Thyroid gland (tissue), 4 donors: ENCODE measurements around the gene CRYZ. TPM values are rescaled to one million over a fixed set of nuclear protein-coding genes. Genes with fewer than 3 reads are reported as not detected.

Source experiments
- DNase-seq, 2 donors: peaks; one replicate each; pipeline ENCODE4 v3.0.0-alpha.2; 2019
- H3K27ac ChIP-seq, 3 donors: fragments of 200-600 bp; sonication (generic); 1 replicate in 2 of 3; 2 replicates in 1 of 3; pipeline ENCODE4 v1.5.1; 2016 to 2019; ENCODE audit warnings: mild to moderate bottlenecking in 1 of 3, moderate library complexity in 1 of 3
- H3K27me3 ChIP-seq: fragments of 200-600 bp; sonication (generic); one replicate; pipeline ENCODE4 v1.5.1; 2019
- H3K36me3 ChIP-seq, 2 donors: fragments of 200-600 bp; sonication (generic); one replicate each; pipeline ENCODE4 v1.5.1; 2016 to 2019
- H3K4me1 ChIP-seq, 2 donors: fragments of 200-600 bp; sonication (generic); one replicate each; pipeline ENCODE4 v1.5.1; 2017 to 2019
- H3K4me3 ChIP-seq, 3 donors: fragments of 200-600 bp; sonication (generic); replicated peaks in 1 of 3; 1 replicate in 2 of 3; 2 replicates in 1 of 3; pipeline ENCODE4 v1.5.1; 2016; ENCODE audit warnings: mild to moderate bottlenecking in 1 of 3
- H3K9me3 ChIP-seq: fragments of 200-600 bp; sonication (generic); one replicate; pipeline ENCODE4 v1.5.1; 2017
- POLR2A ChIP-seq, 2 donors: fragments of 450-650 bp; IDR thresholded peaks; one replicate each; pipeline ENCODE4 v1.6.1; 2017; ENCODE audit warnings: antibody characterized with exemption in 2 of 2, mild to moderate bottlenecking in 2 of 2, moderate library complexity in 1 of 2
- WGBS, 2 donors: methylation state at CpG; one replicate each; pipeline ENCODE4 v1.1.5; 2017; 5-methylcytosine and 5-hydroxymethylcytosine counted together
- intact Hi-C: fragments of 100-400 bp; cut with DNase I; formaldehyde crosslinking; loops from one replicate; pipeline ENCODE4 v1.15.1; 2023
- total RNA-seq, 4 donors: library from RNA; depleted of rRNA; stranded (reverse); fragments of >200 nt; gene quantifications; one replicate each; pipeline ENCODE4 v1.2.3, GENCODE V29; 2016
- TF ChIP-seq, protein P1 (sequence below), 6 experiments: fragments of 200-600 bp in 3 of 6; fragments of 450-650 bp in 3 of 6; sonication (generic) in 3 of 6; IDR thresholded peaks; one replicate each; pipeline ENCODE4 v1.5.1; 2016 to 2019; ENCODE audit warnings: antibody characterized with exemption in 6 of 6, mild to moderate bottlenecking in 2 of 6, inconsistent platforms in 1 of 6, moderate library complexity in 1 of 6

Gene CRYZ, protein sequence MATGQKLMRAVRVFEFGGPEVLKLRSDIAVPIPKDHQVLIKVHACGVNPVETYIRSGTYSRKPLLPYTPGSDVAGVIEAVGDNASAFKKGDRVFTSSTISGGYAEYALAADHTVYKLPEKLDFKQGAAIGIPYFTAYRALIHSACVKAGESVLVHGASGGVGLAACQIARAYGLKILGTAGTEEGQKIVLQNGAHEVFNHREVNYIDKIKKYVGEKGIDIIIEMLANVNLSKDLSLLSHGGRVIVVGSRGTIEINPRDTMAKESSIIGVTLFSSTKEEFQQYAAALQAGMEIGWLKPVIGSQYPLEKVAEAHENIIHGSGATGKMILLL
- total RNA-seq: 10 to 100 TPM; 45.3 to 92.1 (median 58.0) TPM

DNA sequence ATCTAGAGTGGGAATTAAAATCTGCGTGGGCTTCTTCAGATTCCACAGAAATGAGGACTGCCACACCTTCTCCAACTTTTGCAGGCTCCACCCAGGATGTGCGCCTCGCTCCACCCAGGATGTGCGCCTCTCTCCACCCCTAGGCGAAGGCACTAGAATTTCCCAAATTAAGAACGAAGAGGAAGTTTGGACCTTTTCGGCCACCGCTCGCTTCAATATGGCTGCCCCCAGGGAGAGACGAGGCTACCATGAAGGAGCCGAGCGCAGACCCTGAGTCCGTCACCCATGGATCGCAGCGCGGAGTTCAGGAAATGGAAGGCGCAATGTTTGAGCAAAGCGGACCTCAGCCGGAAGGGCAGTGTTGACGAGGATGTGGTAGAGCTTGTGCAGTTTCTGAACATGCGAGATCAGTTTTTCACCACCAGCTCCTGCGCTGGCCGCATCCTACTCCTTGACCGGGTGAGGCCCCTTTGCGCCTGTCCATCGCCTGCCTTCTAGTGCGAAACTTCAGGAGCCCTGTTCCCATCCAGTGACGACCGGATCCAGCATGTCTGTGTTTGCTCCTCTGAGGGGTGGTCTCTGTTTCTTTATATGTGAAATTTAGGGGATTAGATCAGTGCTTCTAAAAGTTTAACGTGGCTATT is at the start of gene CRYZ, which contains the start of gene TYW3:
Gene CRYZ, minus strand, starts transcription at position 91 of the 644 bp plus-strand sequence. CDS start 8,229 bp downstream, outside the sequence.
Gene TYW3, plus strand, starts transcription at position 193 of the 644 bp plus-strand sequence. Its CDS starts 93 bp downstream, at position 286.
- Histone ChIP-seq H3K27ac (peak within 1 kb of the TSS; percentile 77 to 84 (median 78)), H3K36me3 (peaks cover 0 to 12% of the 10 kb centered on the region in 2 donors), H3K9me3 (no peaks in the 10 kb centered on the region), H3K27me3 (no peaks in the 10 kb centered on the region), H3K4me3 (peak within 1 kb of the TSS; percentile 69 to 83 (median 83)), H3K4me1 (peaks cover 16 to 27% of the 10 kb centered on the region in 2 donors)
- TF ChIP-seq POLR2A (IDR thresholded peaks at IDR 0.05): peak in 1 of 2 donors; percentile 69
- TF ChIP-seq, protein P1, sequence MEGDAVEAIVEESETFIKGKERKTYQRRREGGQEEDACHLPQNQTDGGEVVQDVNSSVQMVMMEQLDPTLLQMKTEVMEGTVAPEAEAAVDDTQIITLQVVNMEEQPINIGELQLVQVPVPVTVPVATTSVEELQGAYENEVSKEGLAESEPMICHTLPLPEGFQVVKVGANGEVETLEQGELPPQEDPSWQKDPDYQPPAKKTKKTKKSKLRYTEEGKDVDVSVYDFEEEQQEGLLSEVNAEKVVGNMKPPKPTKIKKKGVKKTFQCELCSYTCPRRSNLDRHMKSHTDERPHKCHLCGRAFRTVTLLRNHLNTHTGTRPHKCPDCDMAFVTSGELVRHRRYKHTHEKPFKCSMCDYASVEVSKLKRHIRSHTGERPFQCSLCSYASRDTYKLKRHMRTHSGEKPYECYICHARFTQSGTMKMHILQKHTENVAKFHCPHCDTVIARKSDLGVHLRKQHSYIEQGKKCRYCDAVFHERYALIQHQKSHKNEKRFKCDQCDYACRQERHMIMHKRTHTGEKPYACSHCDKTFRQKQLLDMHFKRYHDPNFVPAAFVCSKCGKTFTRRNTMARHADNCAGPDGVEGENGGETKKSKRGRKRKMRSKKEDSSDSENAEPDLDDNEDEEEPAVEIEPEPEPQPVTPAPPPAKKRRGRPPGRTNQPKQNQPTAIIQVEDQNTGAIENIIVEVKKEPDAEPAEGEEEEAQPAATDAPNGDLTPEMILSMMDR (IDR thresholded peaks at IDR 0.05): peak in 1 of 6 experiments; percentile 25
- 0 to 3% methylated on average over 26 to 27 of the region's 30 CpGs for WGBS, 2 donors
- intact Hi-C loops: no loop called here
- DNase-seq: peak; percentile 90 to 94

DNA sequence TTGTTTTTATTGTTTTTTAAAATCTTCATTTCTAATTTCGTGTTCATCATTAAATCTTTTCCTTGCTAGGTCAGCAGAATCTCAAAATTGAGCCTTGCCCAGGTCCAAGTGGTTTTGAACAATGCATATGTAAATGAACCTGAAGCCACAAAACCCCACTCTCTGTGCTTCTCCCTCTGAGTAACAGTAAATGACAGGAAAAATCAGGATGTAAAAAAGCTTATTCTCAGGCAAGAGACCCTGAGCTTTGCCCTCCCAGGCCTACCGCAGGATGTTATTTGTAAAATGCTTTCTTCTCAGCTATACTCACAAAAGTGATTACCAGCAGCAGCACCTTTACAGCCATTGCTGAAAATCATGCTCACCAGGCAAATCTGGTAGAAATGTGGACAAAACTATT is 47.7 kb upstream of the CRYZ start:
- Histone ChIP-seq H3K27ac (no peak overlapping the region), H3K36me3 (no peaks in the 10 kb centered on the region), H3K4me1 (no peaks in the 10 kb centered on the region), H3K27me3 (no peaks in the 10 kb centered on the region), H3K9me3 (no peaks in the 10 kb centered on the region), H3K4me3 (no peak overlapping the region)
- TF ChIP-seq POLR2A (IDR thresholded peaks at IDR 0.05): no peak
- TF ChIP-seq, protein P1 (IDR thresholded peaks at IDR 0.05): no peak
- intact Hi-C loops: no loop called here
- no peak for DNase-seq
- WGBS, 2 donors: 56 to 57% methylated on average over 2 of the region's 2 CpGs

- no peak overlapping the region for H3K4me3 ChIP-seq
- H3K27ac ChIP-seq: no peak overlapping the region
- no peaks in the 10 kb centered on the region for H3K9me3 ChIP-seq
- no peaks in the 10 kb centered on the region for H3K27me3 ChIP-seq
- intact Hi-C loops: no loop called here
- DNase-seq: no peak
- no peaks in the 10 kb centered on the region for H3K36me3 ChIP-seq
- no peak for TF ChIP-seq POLR2A (IDR thresholded peaks at IDR 0.05)
- H3K4me1 ChIP-seq: no peaks in the 10 kb centered on the region
Observed at GRCh38 chr1:74779750-74780149, 46.9 kb upstream of the CRYZ start.

DNA sequence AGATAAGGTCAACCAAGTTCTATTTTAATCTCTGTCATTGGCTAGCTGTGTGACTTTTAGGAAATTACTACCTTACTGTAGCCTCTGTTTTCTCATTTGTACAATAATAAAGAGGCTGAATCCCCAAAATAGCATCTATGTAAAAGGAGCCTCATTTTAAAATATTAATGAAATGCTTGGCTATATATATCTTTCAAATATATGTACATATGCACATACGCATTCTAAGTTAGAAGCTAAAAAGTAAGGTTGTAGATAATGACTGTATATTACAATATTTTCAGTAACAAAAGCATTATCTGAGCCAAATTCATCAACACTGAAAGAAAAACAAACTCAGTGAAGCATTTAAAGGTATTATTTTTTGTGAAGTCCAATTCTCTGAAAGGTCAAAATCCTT is 44.7 kb upstream of the CRYZ start:
- H3K9me3 ChIP-seq: no peaks in the 10 kb centered on the region
- no peak overlapping the region for H3K4me3 ChIP-seq
- H3K36me3 ChIP-seq: no peaks in the 10 kb centered on the region
- no peak for TF ChIP-seq POLR2A (IDR thresholded peaks at IDR 0.05)
- TF ChIP-seq, protein P1 (IDR thresholded peaks at IDR 0.05): no peak
- WGBS, 2 donors: 94 to 96% methylated on average over 1 of the region's 1 CpG
- intact Hi-C loops: no loop called here
- H3K27me3 ChIP-seq: no peaks in the 10 kb centered on the region
- DNase-seq: no peak
- no peaks in the 10 kb centered on the region for H3K4me1 ChIP-seq
- no peak overlapping the region for H3K27ac ChIP-seq

- TF ChIP-seq, protein P1 (IDR thresholded peaks at IDR 0.05): no peak
- TF ChIP-seq POLR2A (IDR thresholded peaks at IDR 0.05): no peak
- Histone ChIP-seq H3K27me3 (no peaks in the 10 kb centered on the region), H3K9me3 (no peaks in the 10 kb centered on the region), H3K36me3 (no peaks in the 10 kb centered on the region), H3K4me1 (no peaks in the 10 kb centered on the region), H3K27ac (no peak overlapping the region), H3K4me3 (no peak overlapping the region)
- no peak for DNase-seq
- WGBS, 2 donors: 87 to 90% methylated on average over 2 of the region's 2 CpGs
- intact Hi-C loops: no loop called here
Observed at GRCh38 chr1:74775735-74776134, 42.9 kb upstream of the CRYZ start.
